ENCODE results near the gene CXCL11.

- no peak for TF ChIP-seq POLR2A (IDR thresholded peaks at IDR 0.05; ENCODE audit: low read length)
- no peak for TF ChIP-seq GATA1 (IDR thresholded peaks at IDR 0.05; ENCODE audit: low read depth, low read length)
These were observed 38.8 kb downstream of the CXCL11 start for GRCh38 chr4:75997081-75997480.
